LNCaP clone FGC (cell line): ENCODE results near the gene ZFC3H1.
"Not testable (repeated sequence)": the region's sequence is repeated elsewhere in the genome, so short reads cannot be mapped to it uniquely, and the experiment has no call there.

Experiments
- DNase-seq: peaks from one replicate; pipeline ENCODE4 v3.0.0-alpha.2; 2011; ENCODE audit warnings: low read depth
- H3K4me3 ChIP-seq: 2 replicates; pipeline ENCODE4 v1.5.1; 2011; ENCODE audit warnings: mild to moderate bottlenecking, low read depth, low read length, control low read depth
- CTCF ChIP-seq: IDR thresholded peaks from 2 replicates; pipeline ENCODE4 v1.5.1; 2012; ENCODE audit warnings: mild to moderate bottlenecking; ENCODE audit not compliant: control insufficient read depth, insufficient read depth; ENCODE audit errors: extremely low read depth

Gene ZFC3H1

GRCh38 chr12:71695782-71696181 is 32.1 kb upstream of the ZFC3H1 start:
- H3K4me3 ChIP-seq = no peak overlapping the region
- no peak for DNase-seq
- no peak for TF ChIP-seq CTCF

GRCh38 chr12:71694099-71694820 is 30.6 kb upstream of the ZFC3H1 start:
- TF ChIP-seq CTCF = no peak
- DNase-seq = no peak
- H3K4me3 ChIP-seq = no peak overlapping the region

GRCh38 chr12:71693651-71694050 is 30.0 kb upstream of the ZFC3H1 start:
- not testable (repeated sequence) for H3K4me3 ChIP-seq, DNase-seq

GRCh38 chr12:71693126-71693525 is 29.5 kb upstream of the ZFC3H1 start:
- no peak overlapping the region for H3K4me3 ChIP-seq
- no peak for TF ChIP-seq CTCF
- no peak for DNase-seq

GRCh38 chr12:71691504-71692129 is 28.0 kb upstream of the ZFC3H1 start:
- TF ChIP-seq CTCF = no peak
- DNase-seq = peak; percentile 17
- H3K4me3 ChIP-seq = no peak overlapping the region

- no peak for TF ChIP-seq CTCF
Measured at GRCh38 chr12:71688961-71689570, 25.4 kb upstream of the ZFC3H1 start.

GRCh38 chr12:71687172-71687571 is 23.5 kb upstream of the ZFC3H1 start:
- DNase-seq = not testable (repeated sequence)
- H3K4me3 ChIP-seq = peak overlapping the region; percentile 72

More at GRCh38 chr12:71688961-71689570, 25.4 kb upstream of the ZFC3H1 start:
- H3K4me3 ChIP-seq = no peak overlapping the region
- no peak for DNase-seq

GRCh38 chr12:71686658-71687025 is 23.0 kb upstream of the ZFC3H1 start:
- peak overlapping the region; percentile 72 for H3K4me3 ChIP-seq
- no peak for DNase-seq
- TF ChIP-seq CTCF = no peak
